PC-3 (cell line): ENCODE data around the gene PRRC2B. TPM values are rescaled to one million over a fixed set of nuclear protein-coding genes. Genes with fewer than 3 reads are reported as not detected.

Experiments
- ATAC-seq: fragments of 200-7000 bp; cut with Tn5 transposase; 2 replicates; pipeline ENCODE4 v1.9.1; 2020; ENCODE audit warnings: mild to moderate bottlenecking, moderate library complexity
- BruUV-seq: library from RNA; stranded (reverse); fragments of 400-500 nt; replicated peaks from 2 replicates; lab custom pipeline; 2021; lab: Mats Ljungman, UMichigan
- CTCF ChIA-PET: fragments of 300-600 bp; sonication (Branson Sonifier 250); formaldehyde crosslinking; loops from one replicate; lab custom pipeline; 2022; ENCODE audit warnings: antibody characterized with exemption; lab: Charles Lee
- POLR2A ChIA-PET: fragments of 300-600 bp; sonication (Branson Sonifier 250); formaldehyde crosslinking; loops from one replicate; lab custom pipeline; 2022; ENCODE audit warnings: antibody characterized with exemption; ENCODE audit not compliant: unreplicated experiment; lab: Charles Lee
- DNase-seq: peaks from one replicate; pipeline ENCODE4 v3.0.0-alpha.2; 2015
- H2AFZ ChIP-seq: fragments of 300-600 bp; sonication (generic); 2 replicates; pipeline ENCODE4 v1.6.0; 2016; ENCODE audit warnings: antibody characterized with exemption, low read length
- H3F3A ChIP-seq: fragments of 300-600 bp; sonication (generic); one replicate; pipeline ENCODE4 v1.6.0; 2017; ENCODE audit warnings: antibody characterized with exemption, low read length, control low read depth, mild to moderate bottlenecking; ENCODE audit not compliant: unreplicated experiment
- H3K27ac ChIP-seq: fragments of 300-600 bp; sonication (generic); 2 replicates; pipeline ENCODE4 v1.5.1; 2016; ENCODE audit warnings: mild to moderate bottlenecking, low read length
- H3K27me3 ChIP-seq: fragments of 300-600 bp; sonication (generic); 2 replicates; pipeline ENCODE4 v1.6.1; 2016; ENCODE audit warnings: low read length, mixed read lengths
- H3K36me3 ChIP-seq: fragments of 300-600 bp; sonication (generic); 2 replicates; pipeline ENCODE4 v1.6.1; 2016; ENCODE audit warnings: low read depth, mixed run types, low read length, mixed read lengths
- H3K4me1 ChIP-seq: fragments of 300-600 bp; sonication (generic); 2 replicates; pipeline ENCODE4 v1.5.1; 2016; ENCODE audit warnings: low read length; ENCODE audit not compliant: insufficient read depth
- H3K4me2 ChIP-seq: fragments of 300-600 bp; sonication (generic); 2 replicates; pipeline ENCODE4 v1.6.0; 2016; ENCODE audit warnings: low read length
- H3K4me3 ChIP-seq: fragments of 300-600 bp; sonication (generic); 2 replicates; pipeline ENCODE4 v1.5.1; 2016; ENCODE audit warnings: mild to moderate bottlenecking, low read length, mixed read lengths
- H3K79me2 ChIP-seq: fragments of 300-600 bp; sonication (generic); 2 replicates; pipeline ENCODE4 v1.6.1; 2017; ENCODE audit warnings: low read length, mixed read lengths
- H3K9ac ChIP-seq: fragments of 300-600 bp; sonication (generic); 2 replicates; pipeline ENCODE4 v1.6.0; 2016; ENCODE audit warnings: mild to moderate bottlenecking, low read length
- H3K9me2 ChIP-seq: fragments of 300-600 bp; sonication (generic); replicated peaks from 2 replicates; pipeline ENCODE4 v1.6.1; 2016; ENCODE audit warnings: mixed run types, low read length, mixed read lengths
- H3K9me3 ChIP-seq: fragments of 300-600 bp; sonication (generic); 2 replicates; pipeline ENCODE4 v1.6.1; 2016; ENCODE audit warnings: low read length, mixed read lengths
- H4K20me1 ChIP-seq: fragments of 300-600 bp; sonication (generic); 2 replicates; pipeline ENCODE4 v1.6.1; 2016; ENCODE audit warnings: low read length, mixed read lengths
- EZH2 ChIP-seq: fragments of 300-600 bp; sonication (generic); IDR thresholded peaks from one replicate; pipeline ENCODE4 v1.6.1; 2017; ENCODE audit warnings: antibody characterized with exemption, mild to moderate bottlenecking, low read length; ENCODE audit not compliant: unreplicated experiment
- EZH2phosphoT487 ChIP-seq: fragments of 300-600 bp; sonication (generic); IDR thresholded peaks from 2 replicates; pipeline ENCODE4 v1.6.1; 2018; ENCODE audit warnings: mild to moderate bottlenecking, antibody characterized with exemption, low read length, borderline replicate concordance
- intact Hi-C: fragments of 100-400 bp; cut with micrococcal nuclease; formaldehyde crosslinking; loops from 2 replicates; pipeline ENCODE4 v1.9.0; 2023
- total RNA-seq: library from RNA; depleted of rRNA; stranded (reverse); fragments of >200 nt; gene quantifications from 2 replicates; pipeline ENCODE4 v1.2.3, GENCODE V29; 2014
- TF ChIP-seq, protein P1 (sequence below): fragments of 300-600 bp; sonication (generic); conservative IDR thresholded peaks from 2 replicates; pipeline ENCODE4 v1.5.1; 2017; ENCODE audit warnings: antibody characterized with exemption, low read depth, mild to moderate bottlenecking, low read length

The PRRC2B gene
- total RNA-seq, 1 experiment from 2014 or later: 46.9 TPM

GRCh38 chr9:131485728-131486422, 92.0 kb downstream of the PRRC2B start:
- CTCF ChIA-PET: no interaction called here
- POLR2A ChIA-PET: no interaction called here
- Histone ChIP-seq H2AFZ (no peak overlapping the region), H3K9me3 (no peaks in the 10 kb centered on the region), H3K9me2 (no peaks in the 10 kb centered on the region), H3K36me3 (peaks cover 24% of the 10 kb centered on the region; the same call in 1 of the 2 replicates), H3F3A (no peaks in the 10 kb centered on the region), H4K20me1 (no peaks in the 10 kb centered on the region), H3K27ac (no peak overlapping the region), H3K4me3 (no peak overlapping the region), H3K27me3 (no peaks in the 10 kb centered on the region), H3K79me2 (no peaks in the 10 kb centered on the region), H3K4me2 (no peak overlapping the region), H3K9ac (no peak overlapping the region), H3K4me1 (no peaks in the 10 kb centered on the region)
- DNase-seq: no peak
- intact Hi-C loops: no loop called here
- no TSS peak for BruUV-seq
- no peak for ATAC-seq
- TF ChIP-seq EZH2phosphoT487: no peak
- TF ChIP-seq EZH2: no peak
- TF ChIP-seq, protein P1, sequence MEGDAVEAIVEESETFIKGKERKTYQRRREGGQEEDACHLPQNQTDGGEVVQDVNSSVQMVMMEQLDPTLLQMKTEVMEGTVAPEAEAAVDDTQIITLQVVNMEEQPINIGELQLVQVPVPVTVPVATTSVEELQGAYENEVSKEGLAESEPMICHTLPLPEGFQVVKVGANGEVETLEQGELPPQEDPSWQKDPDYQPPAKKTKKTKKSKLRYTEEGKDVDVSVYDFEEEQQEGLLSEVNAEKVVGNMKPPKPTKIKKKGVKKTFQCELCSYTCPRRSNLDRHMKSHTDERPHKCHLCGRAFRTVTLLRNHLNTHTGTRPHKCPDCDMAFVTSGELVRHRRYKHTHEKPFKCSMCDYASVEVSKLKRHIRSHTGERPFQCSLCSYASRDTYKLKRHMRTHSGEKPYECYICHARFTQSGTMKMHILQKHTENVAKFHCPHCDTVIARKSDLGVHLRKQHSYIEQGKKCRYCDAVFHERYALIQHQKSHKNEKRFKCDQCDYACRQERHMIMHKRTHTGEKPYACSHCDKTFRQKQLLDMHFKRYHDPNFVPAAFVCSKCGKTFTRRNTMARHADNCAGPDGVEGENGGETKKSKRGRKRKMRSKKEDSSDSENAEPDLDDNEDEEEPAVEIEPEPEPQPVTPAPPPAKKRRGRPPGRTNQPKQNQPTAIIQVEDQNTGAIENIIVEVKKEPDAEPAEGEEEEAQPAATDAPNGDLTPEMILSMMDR: no peak

GRCh38 chr9:131487001-131487400, 93.1 kb downstream of the PRRC2B start:
- H2AFZ ChIP-seq: no peak overlapping the region
- no peak overlapping the region for H3K27ac ChIP-seq
- no peaks in the 10 kb centered on the region for H3K9me2 ChIP-seq
- DNase-seq (no peak), ATAC-seq (no peak)
- no peaks in the 10 kb centered on the region for H3F3A ChIP-seq
- TF ChIP-seq EZH2phosphoT487: no peak
- TF ChIP-seq EZH2: no peak
- TF ChIP-seq, protein P1: no peak
- H3K4me1 ChIP-seq: no peaks in the 10 kb centered on the region
- no peak overlapping the region for H3K4me3 ChIP-seq
- H3K36me3 ChIP-seq: peaks cover 22% of the 10 kb centered on the region; the same call in 1 of the 2 replicates
- intact Hi-C loops: no loop called here
- H4K20me1 ChIP-seq: no peaks in the 10 kb centered on the region
- BruUV-seq: no TSS peak
- POLR2A ChIA-PET: no interaction called here
- H3K9ac ChIP-seq: no peak overlapping the region
- no peaks in the 10 kb centered on the region for H3K27me3 ChIP-seq
- H3K4me2 ChIP-seq: no peak overlapping the region
- CTCF ChIA-PET: no interaction called here
- H3K9me3 ChIP-seq: no peaks in the 10 kb centered on the region
- no peaks in the 10 kb centered on the region for H3K79me2 ChIP-seq

DNA sequence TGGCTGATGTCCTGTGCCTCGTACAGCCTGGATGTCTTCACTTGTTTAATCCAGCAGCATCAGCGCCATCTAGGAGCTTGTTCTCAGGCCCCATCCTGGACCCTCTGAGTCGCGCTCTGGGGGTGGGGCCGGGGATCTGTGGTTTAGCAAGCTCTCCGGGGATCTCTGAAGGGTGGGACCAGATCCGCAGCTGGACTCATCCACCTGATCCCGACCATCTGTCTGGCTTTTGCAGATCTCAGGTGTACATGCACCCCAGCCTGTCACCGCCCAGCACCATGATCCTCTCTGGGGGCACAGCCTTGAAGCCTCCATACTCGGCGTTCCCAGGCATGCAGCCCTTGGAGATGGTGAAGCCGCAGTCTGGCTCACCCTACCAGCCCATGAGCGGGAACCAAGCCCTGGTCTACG, 93.7 kb downstream of the PRRC2B start:
- Histone ChIP-seq H2AFZ (no peak overlapping the region), H3K4me3 (no peak overlapping the region), H4K20me1 (no peaks in the 10 kb centered on the region), H3K36me3 (peaks cover 20% of the 10 kb centered on the region; the same call in 1 of the 2 replicates), H3F3A (no peaks in the 10 kb centered on the region), H3K79me2 (no peaks in the 10 kb centered on the region), H3K4me2 (no peak overlapping the region), H3K27ac (no peak overlapping the region), H3K9me2 (no peaks in the 10 kb centered on the region), H3K9ac (no peak overlapping the region), H3K9me3 (no peaks in the 10 kb centered on the region), H3K27me3 (no peaks in the 10 kb centered on the region), H3K4me1 (no peaks in the 10 kb centered on the region)
- CTCF ChIA-PET: no interaction called here
- intact Hi-C loops: no loop called here
- no TSS peak for BruUV-seq
- POLR2A ChIA-PET: no interaction called here
- DNase-seq: no peak
- TF ChIP-seq, protein P1: no peak
- TF ChIP-seq EZH2phosphoT487 (no peak), EZH2 (no peak)
- no peak for ATAC-seq
